Fibroblast of villous mesenchyme (primary cell): ENCODE data around the gene NEDD8. TPM values are rescaled to one million over a fixed set of nuclear protein-coding genes. Genes with fewer than 3 reads are reported as not detected.
A peak's percentile ranks its signal among the peaks of the same experiment; 100 is the strongest.
"Not testable (repeated sequence)": the region's sequence is repeated elsewhere in the genome, so short reads cannot be mapped to it uniquely, and the experiment has no call there.

ENCODE experiments used
- DNase-seq: peaks from one replicate; pipeline ENCODE4 v3.0.0-alpha.2; 2010; ENCODE audit warnings: low read depth
- H3K4me3 ChIP-seq: 2 replicates; pipeline ENCODE4 v1.5.1; 2011; ENCODE audit warnings: low read depth, mild to moderate bottlenecking, low read length
- CTCF ChIP-seq: IDR thresholded peaks from 2 replicates; pipeline ENCODE4 v1.5.1; 2012; ENCODE audit warnings: low read depth, mild to moderate bottlenecking, low read length; ENCODE audit not compliant: insufficient read depth
- total RNA-seq: library from RNA; depleted of rRNA; stranded (reverse); fragments of >200 nt; gene quantifications from 2 replicates; pipeline ENCODE4 v1.2.3, GENCODE V29; 2012

NEDD8 gene
- total RNA-seq, 1 donor = 128 TPM

GRCh38 chr14:24212924-24213865, 19.0 kb downstream of the NEDD8 start, which contains the start of gene CHMP4A:
CHMP4A (minus strand) TSS chr14:24213488; CDS start chr14:24213439, 49 bp downstream.
- peak within 1 kb of the TSS; percentile 77 for H3K4me3 ChIP-seq
- peak; percentile 99 for DNase-seq
- TF ChIP-seq CTCF = peak; percentile 26

- no peak for DNase-seq
- H3K4me3 ChIP-seq = no peak overlapping the region
- TF ChIP-seq CTCF = no peak
Measured at GRCh38 chr14:24211311-24211710, 20.9 kb downstream of the NEDD8 start.

DNA sequence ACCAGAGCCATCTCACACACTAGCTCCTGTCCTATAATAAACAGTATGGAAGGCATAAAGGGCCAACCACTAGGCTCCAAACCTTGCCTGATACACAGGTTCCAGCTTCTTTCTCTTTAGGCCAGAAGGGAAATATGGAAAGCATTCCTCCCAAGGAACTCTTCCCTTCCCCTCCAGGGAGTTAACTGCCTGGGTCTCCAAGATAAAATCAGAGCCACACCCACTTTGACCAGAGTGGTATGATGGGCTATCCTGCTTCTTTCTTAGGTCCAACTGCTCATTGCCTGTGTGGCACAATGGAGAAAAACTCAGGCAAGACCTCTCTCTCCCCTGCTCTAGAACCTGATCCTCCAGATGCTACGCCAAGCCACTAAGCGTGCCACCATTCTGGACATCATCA, 24.5 kb downstream of the NEDD8 start:
- TF ChIP-seq CTCF = no peak
- no peak overlapping the region for H3K4me3 ChIP-seq
- no peak for DNase-seq

- no peak for TF ChIP-seq CTCF
- no peak for DNase-seq
- H3K4me3 ChIP-seq = no peak overlapping the region
Measured at GRCh38 chr14:24207104-24207551, 25.0 kb downstream of the NEDD8 start.

- TF ChIP-seq CTCF = no peak
- no peak for DNase-seq
- no peak overlapping the region for H3K4me3 ChIP-seq
Measured at GRCh38 chr14:24206260-24207103, 25.7 kb downstream of the NEDD8 start.

GRCh38 chr14:24204163-24205146, 27.7 kb downstream of the NEDD8 start:
- DNase-seq = no peak
- TF ChIP-seq CTCF = no peak
- no peak overlapping the region for H3K4me3 ChIP-seq

DNA sequence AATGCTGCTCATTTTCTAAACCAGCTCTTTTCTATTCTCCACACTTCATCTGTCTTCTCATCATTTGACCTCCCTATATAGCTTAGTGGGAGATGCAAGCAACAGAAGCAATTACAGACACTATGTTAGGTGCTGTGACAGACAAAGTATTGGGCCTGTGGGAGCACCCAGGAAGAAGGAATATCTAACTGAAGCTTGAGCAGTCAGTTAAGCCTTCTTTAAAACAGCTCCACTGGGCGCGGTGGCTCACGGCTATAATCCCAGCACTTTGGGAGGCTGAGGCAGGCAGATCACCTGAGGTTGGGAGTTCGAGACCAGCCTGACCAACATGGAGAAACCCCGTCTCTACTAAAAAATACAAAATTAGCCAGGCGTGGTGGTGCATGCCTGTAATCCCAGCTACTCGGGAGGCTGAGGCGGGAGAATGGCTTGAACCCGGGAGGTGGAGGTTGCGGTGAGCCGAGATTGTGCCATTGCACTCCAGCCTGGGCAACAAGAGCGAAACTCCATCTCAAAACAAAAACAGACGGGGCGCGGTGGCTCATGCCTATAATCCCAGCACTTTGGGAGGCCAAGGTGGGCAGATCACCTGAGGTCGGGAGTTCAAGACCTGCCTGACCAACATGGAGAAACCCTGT, 28.8 kb downstream of the NEDD8 start:
- not testable (repeated sequence) for H3K4me3 ChIP-seq, DNase-seq

GRCh38 chr14:24202538-24202937, 29.6 kb downstream of the NEDD8 start:
- DNase-seq = not testable (repeated sequence)

More at GRCh38 chr14:24202538-24202937, 29.6 kb downstream of the NEDD8 start:
- H3K4me3 ChIP-seq = not testable (repeated sequence)
